Heart left ventricle (tissue), 13 donors: Measurements from ENCODE around the gene TGFBR2.

Experiments used
- POLR2A ChIP-seq, 2 donors: fragments of 450-650 bp; IDR thresholded peaks; one replicate each; pipeline ENCODE4 v1.6.1; 2017; ENCODE audit warnings: antibody characterized with exemption in 2 of 2, mild to moderate bottlenecking in 2 of 2, moderate library complexity in 2 of 2
- TF ChIP-seq, protein P1 (sequence below), 12 donors: fragments of 200-600 bp; sonication (generic) in 4 of 12; IDR thresholded peaks; one replicate each; pipeline versions ENCODE4 v1.5.0 to v1.8.0; 2018 to 2022; ENCODE audit warnings: antibody characterized with exemption in 12 of 12, mild to moderate bottlenecking in 5 of 12
- donor health status: ischemic (EF 13 %, LVEDD 7.1; RV severe dilation, severe dysfunction).
- donor health status: DM: no; HTN: yes; CAD: no.
- donor health status: DM: no; HTN: no; CAD: no.
- donor health status: ischemic (EF 25% LVEDD 6.9; RV normal size, moderate dysfunction).
- donor health status: ischemic (EF 25% LVEDD 5.7; RV mildly dilated, moderate dysfunction).
- donor health status: ischemic (EF 35%, LVEDD 5.7; RV mildly dilated, moderate dysfunction).
- donor health status: nonischemic (EF 11% LVEDD 7.7; RV severe dilation, severe dysfunction).
- donor health status: DM: yes; HTN: yes; CAD: no.
- donor health status: PGD.
- donor health status: ischemic (EF 29% LVEDD 5.4; RV normal size, mild dysfunction).
- donor health status: nonischemic (EF 23%, LVEDD 6.1; RV moderate dilation, normal function).

DNA sequence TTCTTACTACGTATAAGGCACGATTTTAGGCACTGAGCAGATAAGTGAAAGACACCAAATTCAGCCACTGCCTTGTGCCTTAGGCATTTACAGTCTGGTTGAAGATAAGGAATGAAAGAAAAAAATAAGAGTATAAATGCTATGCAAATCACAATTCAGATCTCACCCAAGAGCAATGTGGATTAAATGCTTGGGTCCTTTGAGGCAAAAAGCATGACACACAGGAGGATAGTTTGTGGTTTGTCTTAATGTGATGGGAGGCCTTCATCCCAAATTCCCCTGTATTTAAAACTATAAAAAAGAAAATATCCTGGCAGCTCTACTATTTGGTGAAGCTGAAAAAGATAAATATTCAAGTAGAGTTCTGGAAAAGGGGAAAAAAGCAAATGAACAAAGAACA, 79.8 kb downstream of the TGFBR2 start:
- TF ChIP-seq, protein P1, sequence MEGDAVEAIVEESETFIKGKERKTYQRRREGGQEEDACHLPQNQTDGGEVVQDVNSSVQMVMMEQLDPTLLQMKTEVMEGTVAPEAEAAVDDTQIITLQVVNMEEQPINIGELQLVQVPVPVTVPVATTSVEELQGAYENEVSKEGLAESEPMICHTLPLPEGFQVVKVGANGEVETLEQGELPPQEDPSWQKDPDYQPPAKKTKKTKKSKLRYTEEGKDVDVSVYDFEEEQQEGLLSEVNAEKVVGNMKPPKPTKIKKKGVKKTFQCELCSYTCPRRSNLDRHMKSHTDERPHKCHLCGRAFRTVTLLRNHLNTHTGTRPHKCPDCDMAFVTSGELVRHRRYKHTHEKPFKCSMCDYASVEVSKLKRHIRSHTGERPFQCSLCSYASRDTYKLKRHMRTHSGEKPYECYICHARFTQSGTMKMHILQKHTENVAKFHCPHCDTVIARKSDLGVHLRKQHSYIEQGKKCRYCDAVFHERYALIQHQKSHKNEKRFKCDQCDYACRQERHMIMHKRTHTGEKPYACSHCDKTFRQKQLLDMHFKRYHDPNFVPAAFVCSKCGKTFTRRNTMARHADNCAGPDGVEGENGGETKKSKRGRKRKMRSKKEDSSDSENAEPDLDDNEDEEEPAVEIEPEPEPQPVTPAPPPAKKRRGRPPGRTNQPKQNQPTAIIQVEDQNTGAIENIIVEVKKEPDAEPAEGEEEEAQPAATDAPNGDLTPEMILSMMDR (IDR thresholded peaks at IDR 0.05) = no peak
- no peak for TF ChIP-seq POLR2A (IDR thresholded peaks at IDR 0.05)
